HL-60 (cell line): ENCODE data around the gene AMZ1.

Experiments used
- DNase-seq, 2 experiments: peaks; one replicate each; pipeline ENCODE4 v3.0.0-alpha.2; 2010 to 2020; ENCODE audit warnings: low read depth in 1 of 2, low spot score in 1 of 2
- H3K27ac ChIP-seq: fragments of 250-450 bp; sonication (Bioruptor Pico); replicated peaks from 2 replicates; pipeline ENCODE4 v1.5.1; 2020; ENCODE audit warnings: mild to moderate bottlenecking, moderate library complexity
- H3K27me3 ChIP-seq: fragments of 250-450 bp; sonication (Bioruptor Pico); 2 replicates; pipeline ENCODE4 v1.5.1; 2021; ENCODE audit warnings: mild to moderate bottlenecking, moderate library complexity; ENCODE audit not compliant: insufficient read depth, poor library complexity, severe bottlenecking
- H3K4me3 ChIP-seq: replicated peaks from 2 replicates; pipeline ENCODE4 v1.5.1; 2011; ENCODE audit warnings: mild to moderate bottlenecking, control low read depth, low read length; ENCODE audit not compliant: insufficient read depth
- CTCF ChIP-seq: IDR thresholded peaks from one replicate; pipeline ENCODE4 v1.5.1; 2011; ENCODE audit warnings: low read length, control low read depth, inconsistent platforms; ENCODE audit not compliant: insufficient read depth
- GABPA ChIP-seq: IDR thresholded peaks from 2 replicates; pipeline ENCODE4 v1.6.1; 2012; ENCODE audit warnings: low read depth
- POLR2AphosphoS5 ChIP-seq: IDR thresholded peaks from 2 replicates; pipeline ENCODE4 v1.6.1; 2012; ENCODE audit warnings: low read depth
- SPI1 ChIP-seq: IDR thresholded peaks from 2 replicates; pipeline ENCODE4 v1.6.1; 2012; ENCODE audit warnings: low read depth, mild to moderate bottlenecking, borderline replicate concordance
- TF ChIP-seq, protein P1 (sequence below): IDR thresholded peaks from 2 replicates; pipeline ENCODE4 v1.6.1; 2012; ENCODE audit warnings: low read depth; ENCODE audit not compliant: insufficient replicate concordance

AMZ1 gene

GRCh38 chr7:2647594-2648172, 40.3 kb upstream of the AMZ1 start:
- Histone ChIP-seq H3K27ac (no peak overlapping the region), H3K27me3 (no peaks in the 10 kb centered on the region), H3K4me3 (no peak overlapping the region)
- DNase-seq = no peak
- TF ChIP-seq, protein P1, sequence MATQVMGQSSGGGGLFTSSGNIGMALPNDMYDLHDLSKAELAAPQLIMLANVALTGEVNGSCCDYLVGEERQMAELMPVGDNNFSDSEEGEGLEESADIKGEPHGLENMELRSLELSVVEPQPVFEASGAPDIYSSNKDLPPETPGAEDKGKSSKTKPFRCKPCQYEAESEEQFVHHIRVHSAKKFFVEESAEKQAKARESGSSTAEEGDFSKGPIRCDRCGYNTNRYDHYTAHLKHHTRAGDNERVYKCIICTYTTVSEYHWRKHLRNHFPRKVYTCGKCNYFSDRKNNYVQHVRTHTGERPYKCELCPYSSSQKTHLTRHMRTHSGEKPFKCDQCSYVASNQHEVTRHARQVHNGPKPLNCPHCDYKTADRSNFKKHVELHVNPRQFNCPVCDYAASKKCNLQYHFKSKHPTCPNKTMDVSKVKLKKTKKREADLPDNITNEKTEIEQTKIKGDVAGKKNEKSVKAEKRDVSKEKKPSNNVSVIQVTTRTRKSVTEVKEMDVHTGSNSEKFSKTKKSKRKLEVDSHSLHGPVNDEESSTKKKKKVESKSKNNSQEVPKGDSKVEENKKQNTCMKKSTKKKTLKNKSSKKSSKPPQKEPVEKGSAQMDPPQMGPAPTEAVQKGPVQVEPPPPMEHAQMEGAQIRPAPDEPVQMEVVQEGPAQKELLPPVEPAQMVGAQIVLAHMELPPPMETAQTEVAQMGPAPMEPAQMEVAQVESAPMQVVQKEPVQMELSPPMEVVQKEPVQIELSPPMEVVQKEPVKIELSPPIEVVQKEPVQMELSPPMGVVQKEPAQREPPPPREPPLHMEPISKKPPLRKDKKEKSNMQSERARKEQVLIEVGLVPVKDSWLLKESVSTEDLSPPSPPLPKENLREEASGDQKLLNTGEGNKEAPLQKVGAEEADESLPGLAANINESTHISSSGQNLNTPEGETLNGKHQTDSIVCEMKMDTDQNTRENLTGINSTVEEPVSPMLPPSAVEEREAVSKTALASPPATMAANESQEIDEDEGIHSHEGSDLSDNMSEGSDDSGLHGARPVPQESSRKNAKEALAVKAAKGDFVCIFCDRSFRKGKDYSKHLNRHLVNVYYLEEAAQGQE = no peak
- TF ChIP-seq SPI1 = no peak
- TF ChIP-seq GABPA = no peak
- no peak for TF ChIP-seq POLR2AphosphoS5
- TF ChIP-seq CTCF = no peak

DNA sequence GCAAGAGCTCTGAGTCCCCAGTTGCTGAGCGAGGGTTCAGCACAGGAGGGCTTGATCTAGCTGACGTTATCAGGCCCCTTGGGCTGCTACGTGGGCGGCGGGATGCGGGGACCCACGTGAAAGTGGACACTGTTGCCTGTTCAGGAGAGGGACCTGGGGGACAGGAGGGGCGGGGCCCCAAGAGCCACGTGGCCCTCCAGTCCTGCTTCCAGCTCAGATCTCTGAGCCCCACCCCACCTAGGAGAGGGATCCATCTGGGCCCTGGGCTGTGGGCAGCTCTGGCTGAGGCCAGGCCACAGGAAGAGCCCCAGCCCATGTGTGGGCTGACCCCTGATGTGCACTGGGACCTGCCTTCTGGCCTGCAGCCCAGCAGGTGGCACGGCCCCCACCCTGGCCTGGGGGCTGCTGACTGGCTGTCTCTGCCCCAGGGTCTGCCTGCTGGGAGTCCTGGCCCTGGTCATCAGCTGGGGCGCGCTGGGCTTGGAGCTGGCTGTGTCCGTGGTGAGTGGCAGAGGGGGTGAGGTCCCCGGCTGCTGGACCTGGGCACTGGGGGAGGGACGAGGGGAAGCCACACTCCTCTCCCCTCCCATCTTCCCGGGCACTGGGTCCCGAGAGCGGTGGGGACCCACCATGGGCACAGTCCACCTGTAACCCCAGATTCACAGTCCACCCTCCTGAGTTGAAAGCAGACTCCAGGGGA, 38.7 kb upstream of the AMZ1 start:
- Histone ChIP-seq H3K27me3 (no peaks in the 10 kb centered on the region), H3K4me3 (no peak overlapping the region), H3K27ac (no peak overlapping the region)
- TF ChIP-seq SPI1 (no peak), CTCF (no peak), POLR2AphosphoS5 (no peak), GABPA (no peak)
- TF ChIP-seq, protein P1 = no peak
- no peak for DNase-seq

GRCh38 chr7:2649991-2650390, 38.0 kb upstream of the AMZ1 start:
- no peak overlapping the region for H3K4me3 ChIP-seq
- H3K27ac ChIP-seq = no peak overlapping the region
- no peak for TF ChIP-seq SPI1
- no peak for TF ChIP-seq CTCF
- TF ChIP-seq, protein P1 = no peak
- no peak for TF ChIP-seq POLR2AphosphoS5
- no peaks in the 10 kb centered on the region for H3K27me3 ChIP-seq
- no peak for DNase-seq
